OCI-LY3 (cell line): ENCODE results near the gene CAMTA1.

Source experiments
- H2AFZ ChIP-seq: fragments of 200-600, 300-600 bp; shearing (Covaris generic); 2 replicates; pipeline ENCODE4 v1.6.0; 2014; ENCODE audit warnings: antibody characterized with exemption, low read depth, low read length
- H3K27ac ChIP-seq: fragments of 200-600, 300-600 bp; sonication (generic); 2 replicates; pipeline ENCODE4 v1.5.1; 2014; ENCODE audit warnings: mild to moderate bottlenecking, low read length, moderate library complexity, mixed read lengths
- H3K27me3 ChIP-seq: fragments of 200-600, 300-600 bp; sonication (generic); 2 replicates; pipeline ENCODE4 v1.6.1; 2014; ENCODE audit warnings: low read depth, low read length, mixed read lengths
- H3K36me3 ChIP-seq: fragments of 200-600, 300-600 bp; sonication (generic); replicated peaks from 2 replicates; pipeline ENCODE3; 2014; ENCODE audit warnings: low read depth, low read length, mixed read lengths
- H3K4me1 ChIP-seq: fragments of 300-600, 200-600 bp; sonication (generic); 2 replicates; pipeline ENCODE4 v1.6.1; 2014; ENCODE audit warnings: low read length, mixed read lengths
- H3K4me2 ChIP-seq: fragments of 200-600, 300-600 bp; sonication (generic); 2 replicates; pipeline ENCODE4 v1.6.1; 2014; ENCODE audit warnings: low read length, mixed read lengths
- H3K4me3 ChIP-seq: fragments of 300-600, 200-600 bp; sonication (generic); 2 replicates; pipeline ENCODE4 v1.5.1; 2014; ENCODE audit warnings: antibody characterized with exemption, mild to moderate bottlenecking, low read length, moderate library complexity
- H3K79me2 ChIP-seq: fragments of 300-600, 200-600 bp; shearing (Covaris generic); 2 replicates; pipeline ENCODE4 v1.6.1; 2014; ENCODE audit warnings: mild to moderate bottlenecking, low read length, mixed read lengths
- H3K9ac ChIP-seq: fragments of 300-600, 200-600 bp; shearing (Covaris generic); 2 replicates; pipeline ENCODE4 v1.6.0; 2014; ENCODE audit warnings: mild to moderate bottlenecking, low read length, moderate library complexity
- H3K9me3 ChIP-seq: fragments of 200-600, 300-600 bp; shearing (Covaris generic); 2 replicates; pipeline ENCODE4 v1.6.1; 2014; ENCODE audit warnings: low read length, mixed read lengths; ENCODE audit not compliant: insufficient read depth
- H4K20me1 ChIP-seq: fragments of 200-600, 300-600 bp; sonication (generic); 2 replicates; pipeline ENCODE4 v1.6.1; 2016; ENCODE audit warnings: low read length, mixed read lengths; ENCODE audit not compliant: insufficient read depth
- CTCF ChIP-seq: fragments of 200-600, 300-600 bp; sonication (generic); IDR thresholded peaks from 2 replicates; pipeline ENCODE4 v1.5.1; 2014; ENCODE audit warnings: antibody characterized with exemption, low read length, low read depth
- EZH2phosphoT487 ChIP-seq: fragments of 200-600 bp; shearing (Covaris generic); IDR thresholded peaks from 2 replicates; pipeline ENCODE4 v1.6.1; 2018; ENCODE audit warnings: antibody characterized with exemption, mixed run types, low read depth

CAMTA1 gene

GRCh38 chr1:7783178-7783711 is 998.0 kb downstream of the CAMTA1 start:
- H3K27me3 ChIP-seq = no peaks in the 10 kb centered on the region
- no peaks in the 10 kb centered on the region for H4K20me1 ChIP-seq
- H3K9ac ChIP-seq = peak overlapping the region; percentile 36
- no peak overlapping the region for H3K27ac ChIP-seq
- H3K79me2 ChIP-seq = no peaks in the 10 kb centered on the region
- peaks cover 5% of the 10 kb centered on the region for H3K36me3 ChIP-seq
- no peak overlapping the region for H2AFZ ChIP-seq
- TF ChIP-seq CTCF = no peak
- no peak for TF ChIP-seq EZH2phosphoT487
- no peaks in the 10 kb centered on the region for H3K9me3 ChIP-seq
- peak overlapping the region; percentile 75 for H3K4me3 ChIP-seq
- H3K4me1 ChIP-seq = peaks cover 4% of the 10 kb centered on the region; the same call in 1 of the 2 replicates
- peak overlapping the region; percentile 40 for H3K4me2 ChIP-seq

GRCh38 chr1:7783826-7784491 is 998.7 kb downstream of the CAMTA1 start, which contains the start of gene PER3:
Gene PER3 (plus strand): TSS chr1:7784291. CDS start chr1:7784878, 587 bp downstream.
- Histone ChIP-seq H3K27ac (no peak within 1 kb of the TSS), H3K9ac (peak within 1 kb of the TSS; percentile 43), H3K4me3 (peak within 1 kb of the TSS; percentile 75)

GRCh38 chr1:7784492-7785071 is 999.3 kb downstream of the CAMTA1 start:
- Histone ChIP-seq H4K20me1 (no peaks in the 10 kb centered on the region), H3K4me1 (peaks cover 4% of the 10 kb centered on the region; the same call in 1 of the 2 replicates), H3K27ac (no peak overlapping the region), H3K4me3 (no peak overlapping the region), H3K27me3 (no peaks in the 10 kb centered on the region), H3K9me3 (no peaks in the 10 kb centered on the region), H3K9ac (no peak overlapping the region), H3K36me3 (peaks cover 10% of the 10 kb centered on the region), H2AFZ (no peak overlapping the region), H3K4me2 (peak overlapping the region; percentile 20; the same call in 1 of the 2 replicates), H3K79me2 (no peaks in the 10 kb centered on the region)
- TF ChIP-seq EZH2phosphoT487 = no peak
- TF ChIP-seq CTCF = no peak

More at GRCh38 chr1:7783826-7784491, 998.7 kb downstream of the CAMTA1 start, which contains the start of gene PER3:
- TF ChIP-seq EZH2phosphoT487 = no peak
- no peak for TF ChIP-seq CTCF
- peaks cover 4% of the 10 kb centered on the region; the same call in 1 of the 2 replicates for H3K4me1 ChIP-seq
- H4K20me1 ChIP-seq = no peaks in the 10 kb centered on the region
- 0 out of 2 replicates have a peak within 1 kb of the TSS, but pooled peaks have one; percentile 30 for H2AFZ ChIP-seq
- no peaks in the 10 kb centered on the region for H3K79me2 ChIP-seq
- peak within 1 kb of the TSS; percentile 48 for H3K4me2 ChIP-seq
- H3K36me3 ChIP-seq = peaks cover 8% of the 10 kb centered on the region
- no peaks in the 10 kb centered on the region for H3K9me3 ChIP-seq
- no peaks in the 10 kb centered on the region for H3K27me3 ChIP-seq

GRCh38 chr1:7785108-7785507 is 999.9 kb downstream of the CAMTA1 start:
- Histone ChIP-seq H3K4me2 (no peak overlapping the region), H3K9me3 (no peaks in the 10 kb centered on the region), H3K27me3 (no peaks in the 10 kb centered on the region), H3K4me1 (peaks cover 4% of the 10 kb centered on the region; the same call in 1 of the 2 replicates), H3K27ac (no peak overlapping the region), H3K79me2 (no peaks in the 10 kb centered on the region), H4K20me1 (no peaks in the 10 kb centered on the region), H3K4me3 (no peak overlapping the region), H3K9ac (no peak overlapping the region), H2AFZ (no peak overlapping the region), H3K36me3 (peaks cover 13% of the 10 kb centered on the region)
- TF ChIP-seq CTCF (no peak), EZH2phosphoT487 (no peak)
